Medulla oblongata (tissue), 1 donor: Measurements from ENCODE around the gene RNH1.

Experiments used
- DNase-seq: peaks from one replicate; pipeline ENCODE4 v3.0.0-alpha.2; 2015; ENCODE audit errors: extremely low spot score

Gene RNH1

GRCh38 chr11:506995-507726 lies at the start of gene RNH1:
Gene RNH1, minus strand, starts transcription at chr11:507242. Its CDS starts 5,080 bp downstream, at chr11:502162.
- DNase-seq: peak; percentile 97

DNA sequence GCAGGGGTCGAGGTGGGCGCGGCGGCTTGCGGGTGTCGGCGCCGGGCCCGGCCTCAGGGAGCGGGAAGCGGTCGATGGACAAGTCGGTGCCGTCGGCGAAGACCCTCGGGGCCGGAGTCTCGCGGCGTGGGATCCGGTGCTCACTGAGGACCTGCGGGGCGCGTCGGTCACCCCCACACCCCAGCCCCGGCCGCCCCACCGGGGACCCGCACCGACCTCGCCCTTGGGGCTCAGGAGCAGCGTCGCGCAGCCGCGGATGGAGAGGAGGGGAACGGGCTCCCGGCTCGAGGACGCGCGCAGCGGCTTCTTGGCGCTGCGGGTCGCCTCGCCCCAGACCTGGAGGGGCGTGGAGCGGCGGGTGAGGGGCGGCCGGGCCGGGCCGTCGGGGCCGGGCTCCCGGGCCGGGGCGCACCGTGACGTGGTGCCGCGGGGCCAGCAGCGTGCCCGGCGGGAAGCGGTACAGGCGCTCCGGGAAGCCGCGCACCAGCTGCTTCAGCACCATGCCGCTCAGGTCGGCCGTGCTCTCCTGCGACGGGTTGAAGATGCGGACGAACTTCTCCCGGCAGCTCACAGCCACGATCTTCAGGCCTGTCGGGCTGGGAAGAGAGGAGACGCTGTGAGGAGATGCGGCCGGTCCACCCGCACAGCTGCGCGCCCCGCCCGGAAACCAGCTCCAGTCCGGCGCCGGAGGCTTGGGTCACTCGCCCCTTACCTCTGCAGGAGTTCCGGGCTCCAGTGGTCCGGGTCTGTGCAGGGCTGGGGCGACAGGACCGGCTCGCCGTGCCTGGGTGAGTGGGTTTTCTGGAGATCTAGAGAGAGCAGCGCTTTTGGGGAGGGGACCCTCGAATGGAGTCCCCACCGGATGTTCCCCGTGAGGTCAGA lies 49.0 kb upstream of the RNH1 start:
- no peak for DNase-seq

GRCh38 chr11:555227-555779 lies 48.3 kb upstream of the RNH1 start:
- no peak for DNase-seq

GRCh38 chr11:554428-555226 lies 47.6 kb upstream of the RNH1 start:
- peak; percentile 36 for DNase-seq

GRCh38 chr11:553988-554340 lies 46.9 kb upstream of the RNH1 start:
- DNase-seq: no peak

DNA sequence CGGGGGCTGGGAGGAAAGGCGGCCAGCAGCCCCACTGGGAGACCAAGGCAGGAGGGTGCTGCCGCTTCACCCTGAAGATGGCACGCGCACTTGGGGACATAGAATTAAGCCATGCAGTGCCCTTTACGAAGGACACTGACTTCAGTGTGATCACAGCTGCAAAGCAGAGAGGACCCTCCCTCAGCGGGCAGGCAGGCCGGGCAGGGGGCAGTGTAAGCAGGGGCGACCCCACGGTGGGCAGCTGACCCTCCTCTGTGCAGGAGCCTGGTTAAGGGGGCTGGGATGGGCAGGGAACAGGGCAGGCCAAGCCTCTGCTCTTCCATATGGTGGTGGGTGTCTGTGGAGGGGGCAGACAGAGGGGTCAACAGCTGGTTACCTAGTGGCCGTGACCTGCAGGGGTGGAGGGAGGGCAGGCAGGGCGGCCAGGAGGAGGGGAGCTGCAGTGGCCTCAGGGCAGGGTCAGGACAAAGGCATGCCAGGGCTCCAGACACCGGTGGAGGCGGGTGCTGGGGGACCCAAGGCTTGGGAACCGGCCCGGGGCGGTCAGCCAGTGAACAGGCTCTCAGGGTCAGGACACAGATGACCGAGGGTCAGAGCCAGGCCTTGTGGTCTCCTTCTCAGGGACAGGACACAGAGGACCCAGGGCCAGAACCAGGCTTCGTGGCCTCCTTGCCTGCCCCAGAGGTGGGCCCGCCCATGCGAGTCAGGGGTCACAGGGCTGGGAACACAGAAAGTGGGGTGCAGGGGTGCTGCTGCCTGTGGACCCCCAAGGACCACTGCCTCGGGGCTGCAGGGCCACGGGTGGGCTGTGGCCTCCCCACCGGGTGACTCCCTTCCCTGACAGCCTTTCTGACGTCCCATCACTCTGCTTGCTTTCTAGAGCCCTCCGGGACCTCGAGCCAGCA lies 46.3 kb upstream of the RNH1 start:
- DNase-seq: no peak

DNA sequence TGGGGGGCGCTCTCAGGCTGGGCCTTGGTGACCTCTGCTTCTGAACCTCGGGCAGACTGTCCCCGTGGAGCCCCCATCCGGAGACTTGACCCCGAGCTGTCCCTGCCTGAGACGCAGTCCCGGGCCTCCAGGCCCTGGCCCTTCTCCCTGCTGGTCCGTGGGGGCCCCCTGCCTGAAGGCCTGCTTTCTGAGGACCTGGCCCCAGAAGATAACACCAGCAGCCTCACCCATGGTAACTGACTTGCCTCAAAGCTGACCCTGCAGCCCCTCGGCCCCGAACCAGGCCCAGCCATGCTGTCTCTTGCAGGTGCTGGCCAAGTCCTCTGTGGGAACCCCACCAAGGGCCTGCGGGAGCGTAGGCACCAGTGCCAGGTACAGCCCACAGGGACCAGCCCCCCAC lies 44.6 kb upstream of the RNH1 start:
- no peak for DNase-seq

DNA sequence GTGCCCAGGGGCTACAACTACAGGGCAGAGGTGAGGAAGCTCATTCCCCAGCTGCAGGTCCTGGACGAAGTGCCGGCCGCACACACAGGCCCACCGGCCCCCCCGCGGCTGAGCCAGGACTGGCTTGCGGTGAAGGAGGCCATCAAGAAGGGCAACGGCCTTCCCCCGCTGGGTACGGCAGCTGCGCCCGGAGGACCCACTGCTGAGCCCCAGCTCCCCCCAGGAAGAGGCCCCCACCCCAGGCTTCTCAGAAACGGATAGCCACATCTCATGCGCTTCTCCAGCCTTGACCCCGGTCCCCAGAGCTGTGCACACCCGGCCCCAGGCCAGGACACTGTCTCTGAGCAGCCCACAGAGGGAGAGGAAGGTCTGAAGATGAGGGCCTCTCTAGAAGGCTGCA lies 44.1 kb upstream of the RNH1 start:
- DNase-seq: no peak

DNA sequence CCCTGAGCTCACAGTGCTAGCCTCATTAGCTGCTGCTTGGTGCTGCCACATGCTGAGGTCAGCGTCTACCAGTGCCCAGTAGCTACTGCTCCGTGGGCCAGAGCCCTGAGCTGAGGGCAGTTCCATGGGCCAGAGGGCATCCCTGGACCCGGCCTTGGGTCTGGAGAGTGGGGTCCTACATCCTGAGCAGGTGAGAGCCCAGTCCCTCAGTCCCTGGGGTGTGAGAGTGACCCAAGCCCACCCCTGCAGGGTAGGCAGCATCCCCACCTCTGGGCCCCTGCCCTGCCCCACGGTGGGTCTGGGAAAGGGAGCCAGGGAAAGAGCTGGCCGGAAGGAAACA lies 43.7 kb upstream of the RNH1 start:
- no peak for DNase-seq

- no peak for DNase-seq
These were observed 43.1 kb upstream of the RNH1 start for GRCh38 chr11:550021-550745.

GRCh38 chr11:548700-549603 lies 41.9 kb upstream of the RNH1 start:
- DNase-seq: no peak

DNA sequence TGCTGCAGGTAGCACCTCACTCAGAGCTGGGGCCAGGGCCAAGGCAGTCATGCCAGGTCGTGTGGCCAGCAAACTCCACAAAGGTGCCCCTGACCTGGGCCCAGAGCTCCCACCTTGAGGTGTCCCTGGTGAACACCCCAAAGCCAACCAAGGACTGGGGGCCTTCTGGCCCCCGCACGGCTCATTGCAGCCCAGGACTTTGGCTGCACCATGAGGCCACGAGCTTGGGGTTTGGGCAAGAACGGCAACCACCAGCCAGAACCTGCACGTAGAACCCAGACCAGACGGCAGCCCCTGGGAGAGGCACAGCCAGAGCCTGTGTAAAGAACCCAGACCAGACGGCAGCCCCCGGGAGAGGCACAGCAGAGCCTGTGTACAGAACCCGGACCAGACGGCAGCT lies 38.1 kb upstream of the RNH1 start:
- DNase-seq: no peak

DNA sequence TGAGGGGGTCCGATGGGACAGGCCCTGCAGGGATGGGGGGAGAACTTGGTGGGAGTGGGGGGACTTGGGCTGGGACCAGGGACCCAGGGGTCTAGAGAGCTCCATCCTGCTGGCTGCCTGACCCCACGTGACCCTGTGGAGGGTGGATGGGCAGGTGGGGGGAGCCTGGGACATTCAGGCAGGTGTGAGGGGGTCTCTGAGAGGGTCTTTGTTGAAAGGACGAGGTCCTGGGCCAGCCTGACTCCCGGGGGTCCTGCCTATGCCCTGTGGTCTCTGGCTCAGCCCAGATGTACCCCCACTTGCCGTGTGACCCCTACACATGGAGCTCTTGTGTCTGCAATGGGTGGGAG lies 37.8 kb upstream of the RNH1 start:
- no peak for DNase-seq

GRCh38 chr11:541433-541885 lies 34.4 kb upstream of the RNH1 start:
- no peak for DNase-seq

DNA sequence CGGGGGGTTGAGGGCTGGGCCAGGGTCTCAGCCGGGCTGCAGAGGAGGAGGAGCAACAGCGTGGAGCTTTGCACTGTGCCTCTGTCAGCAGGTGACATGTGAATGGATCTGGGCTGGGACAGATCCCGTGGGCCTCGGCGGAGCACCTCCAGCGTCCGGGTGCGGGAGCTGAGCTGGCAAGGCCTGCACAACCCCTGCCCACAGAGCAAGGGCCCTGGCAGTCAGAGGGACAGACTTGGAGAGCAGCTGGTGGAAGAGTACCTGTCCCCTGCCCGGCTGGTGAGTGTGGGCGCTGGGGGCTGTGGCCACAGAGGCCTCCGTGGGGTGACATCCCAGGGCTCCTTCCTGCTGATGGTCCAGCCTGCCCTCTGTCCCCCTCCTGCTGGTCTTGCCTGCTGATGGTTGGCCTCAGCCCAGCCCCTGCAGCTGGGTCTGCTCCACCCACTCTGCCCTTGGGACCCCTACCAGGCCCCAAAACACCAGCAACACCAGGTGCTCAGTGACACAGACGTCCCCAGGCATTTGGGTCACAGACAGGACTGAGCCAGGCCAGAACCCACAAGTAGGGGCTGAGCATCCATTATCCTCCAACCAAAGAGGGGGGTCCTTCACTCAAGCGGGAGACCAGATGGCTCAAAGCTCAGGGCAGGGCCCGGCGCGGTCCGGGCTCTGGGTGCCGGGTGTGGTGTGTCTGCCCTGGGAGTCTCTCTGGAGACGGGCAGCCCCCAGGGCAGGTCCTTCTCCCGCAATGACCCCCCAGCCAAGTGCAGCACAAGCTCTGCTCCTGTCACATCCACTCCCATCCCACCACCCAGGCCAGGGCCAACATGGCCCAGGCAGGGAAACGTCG lies 33.8 kb upstream of the RNH1 start:
- DNase-seq: no peak

- DNase-seq: no peak
These were observed 33.0 kb upstream of the RNH1 start for GRCh38 chr11:539971-540481.

- DNase-seq: no peak
These were observed 31.5 kb upstream of the RNH1 start for GRCh38 chr11:538431-539051.
